Measurements from ENCODE around the gene ZBTB34.

DNA sequence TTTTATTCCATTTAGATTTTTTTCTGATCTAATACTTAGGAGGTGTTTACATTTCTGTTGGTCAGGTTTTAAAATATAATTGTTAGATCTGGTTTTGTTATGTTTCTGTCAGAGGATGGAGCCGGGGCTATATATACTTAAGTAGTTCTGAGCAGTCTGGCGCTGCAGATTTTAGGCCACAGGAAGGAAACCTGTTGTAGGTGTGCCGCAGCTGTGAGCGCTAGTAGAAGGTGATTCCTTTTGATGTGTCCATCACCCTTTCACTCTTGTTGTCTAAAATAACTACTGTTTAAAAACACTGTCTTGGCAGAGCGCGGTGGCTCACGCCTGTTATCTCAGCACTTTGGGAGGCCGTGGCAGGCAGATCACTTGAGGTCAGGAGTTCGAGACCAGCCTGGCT, 17.0 kb downstream of the ZBTB34 start:
- TF ChIP-seq, protein P1, sequence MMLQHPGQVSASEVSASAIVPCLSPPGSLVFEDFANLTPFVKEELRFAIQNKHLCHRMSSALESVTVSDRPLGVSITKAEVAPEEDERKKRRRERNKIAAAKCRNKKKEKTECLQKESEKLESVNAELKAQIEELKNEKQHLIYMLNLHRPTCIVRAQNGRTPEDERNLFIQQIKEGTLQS (IDR thresholded peaks at IDR 0.05), result no peak
- TF ChIP-seq, protein P2, sequence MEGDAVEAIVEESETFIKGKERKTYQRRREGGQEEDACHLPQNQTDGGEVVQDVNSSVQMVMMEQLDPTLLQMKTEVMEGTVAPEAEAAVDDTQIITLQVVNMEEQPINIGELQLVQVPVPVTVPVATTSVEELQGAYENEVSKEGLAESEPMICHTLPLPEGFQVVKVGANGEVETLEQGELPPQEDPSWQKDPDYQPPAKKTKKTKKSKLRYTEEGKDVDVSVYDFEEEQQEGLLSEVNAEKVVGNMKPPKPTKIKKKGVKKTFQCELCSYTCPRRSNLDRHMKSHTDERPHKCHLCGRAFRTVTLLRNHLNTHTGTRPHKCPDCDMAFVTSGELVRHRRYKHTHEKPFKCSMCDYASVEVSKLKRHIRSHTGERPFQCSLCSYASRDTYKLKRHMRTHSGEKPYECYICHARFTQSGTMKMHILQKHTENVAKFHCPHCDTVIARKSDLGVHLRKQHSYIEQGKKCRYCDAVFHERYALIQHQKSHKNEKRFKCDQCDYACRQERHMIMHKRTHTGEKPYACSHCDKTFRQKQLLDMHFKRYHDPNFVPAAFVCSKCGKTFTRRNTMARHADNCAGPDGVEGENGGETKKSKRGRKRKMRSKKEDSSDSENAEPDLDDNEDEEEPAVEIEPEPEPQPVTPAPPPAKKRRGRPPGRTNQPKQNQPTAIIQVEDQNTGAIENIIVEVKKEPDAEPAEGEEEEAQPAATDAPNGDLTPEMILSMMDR (IDR thresholded peaks at IDR 0.05; ENCODE audit: low read depth, low read length, missing input control), result no peak
